KMS-11 (cell line): ENCODE results near the gene PYCR2.
A peak's percentile ranks its signal among the peaks of the same experiment; 100 is the strongest.

Experiments
- H2AFZ ChIP-seq: fragments of 200-600 bp; sonication (generic); 2 replicates; pipeline ENCODE4 v1.6.1; 2016; ENCODE audit warnings: antibody characterized with exemption, mixed run types, low read depth
- H3K27ac ChIP-seq: fragments of 200-600 bp; sonication (generic); 2 replicates; pipeline ENCODE4 v1.6.1; 2016; ENCODE audit warnings: mild to moderate bottlenecking, mixed run types
- H3K27me3 ChIP-seq: fragments of 200-600 bp; sonication (generic); 2 replicates; pipeline ENCODE4 v1.6.1; 2017; ENCODE audit warnings: mild to moderate bottlenecking, low read depth, mixed run types, moderate library complexity; ENCODE audit not compliant: insufficient read depth
- H3K36me3 ChIP-seq: fragments of 200-600 bp; sonication (generic); 2 replicates; pipeline ENCODE4 v1.6.1; 2017; ENCODE audit warnings: mild to moderate bottlenecking, mixed run types; ENCODE audit not compliant: insufficient read depth
- H3K4me1 ChIP-seq: fragments of 200-600 bp; sonication (generic); 2 replicates; pipeline ENCODE4 v1.6.1; 2016; ENCODE audit warnings: mild to moderate bottlenecking, low read depth, mixed run types; ENCODE audit not compliant: poor library complexity, severe bottlenecking
- H3K4me2 ChIP-seq: fragments of 200-600 bp; sonication (generic); 2 replicates; pipeline ENCODE4 v1.7.0; 2016; ENCODE audit warnings: mild to moderate bottlenecking, mixed run types
- H3K4me3 ChIP-seq: fragments of 200-600 bp; sonication (generic); IDR thresholded peaks from 2 replicates; pipeline ENCODE4 v1.6.1; 2017; ENCODE audit warnings: low read depth, low read length, mixed read lengths; ENCODE audit not compliant: insufficient read depth
- H3K79me2 ChIP-seq: fragments of 200-600 bp; sonication (generic); 2 replicates; pipeline ENCODE4 v1.6.1; 2016; ENCODE audit warnings: low read depth, mixed run types; ENCODE audit not compliant: insufficient read depth
- H3K9ac ChIP-seq: fragments of 200-600 bp; sonication (generic); 2 replicates; pipeline ENCODE4 v1.6.1; 2016; ENCODE audit warnings: mild to moderate bottlenecking, mixed run types
- H4K20me1 ChIP-seq: fragments of 200-600 bp; sonication (generic); 2 replicates; pipeline ENCODE4 v1.6.1; 2016; ENCODE audit warnings: mild to moderate bottlenecking, mixed run types; ENCODE audit not compliant: insufficient read depth
- TF ChIP-seq, protein P1 (sequence below): fragments of 200-600 bp; sonication (generic); conservative IDR thresholded peaks from 2 replicates; pipeline ENCODE4 v1.6.1; 2017; ENCODE audit warnings: low read depth, mild to moderate bottlenecking, antibody characterized with exemption, low read length, moderate library complexity, mixed read lengths

Gene PYCR2

GRCh38 chr1:225880222-225880588, 43.8 kb downstream of the PYCR2 start:
- Histone ChIP-seq H3K36me3 (no peaks in the 10 kb centered on the region), H3K4me3 (no peak overlapping the region), H2AFZ (no peak overlapping the region), H3K9ac (peak overlapping the region; percentile 77; the same call in 1 of the 2 replicates), H3K27me3 (no peaks in the 10 kb centered on the region), H3K4me1 (peaks cover 70% of the 10 kb centered on the region), H4K20me1 (no peaks in the 10 kb centered on the region), H3K4me2 (peak overlapping the region; percentile 90), H3K79me2 (peaks cover 30% of the 10 kb centered on the region; the same call in 1 of the 2 replicates), H3K27ac (peak overlapping the region; percentile 82)
- TF ChIP-seq, protein P1, sequence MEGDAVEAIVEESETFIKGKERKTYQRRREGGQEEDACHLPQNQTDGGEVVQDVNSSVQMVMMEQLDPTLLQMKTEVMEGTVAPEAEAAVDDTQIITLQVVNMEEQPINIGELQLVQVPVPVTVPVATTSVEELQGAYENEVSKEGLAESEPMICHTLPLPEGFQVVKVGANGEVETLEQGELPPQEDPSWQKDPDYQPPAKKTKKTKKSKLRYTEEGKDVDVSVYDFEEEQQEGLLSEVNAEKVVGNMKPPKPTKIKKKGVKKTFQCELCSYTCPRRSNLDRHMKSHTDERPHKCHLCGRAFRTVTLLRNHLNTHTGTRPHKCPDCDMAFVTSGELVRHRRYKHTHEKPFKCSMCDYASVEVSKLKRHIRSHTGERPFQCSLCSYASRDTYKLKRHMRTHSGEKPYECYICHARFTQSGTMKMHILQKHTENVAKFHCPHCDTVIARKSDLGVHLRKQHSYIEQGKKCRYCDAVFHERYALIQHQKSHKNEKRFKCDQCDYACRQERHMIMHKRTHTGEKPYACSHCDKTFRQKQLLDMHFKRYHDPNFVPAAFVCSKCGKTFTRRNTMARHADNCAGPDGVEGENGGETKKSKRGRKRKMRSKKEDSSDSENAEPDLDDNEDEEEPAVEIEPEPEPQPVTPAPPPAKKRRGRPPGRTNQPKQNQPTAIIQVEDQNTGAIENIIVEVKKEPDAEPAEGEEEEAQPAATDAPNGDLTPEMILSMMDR, result no peak

DNA sequence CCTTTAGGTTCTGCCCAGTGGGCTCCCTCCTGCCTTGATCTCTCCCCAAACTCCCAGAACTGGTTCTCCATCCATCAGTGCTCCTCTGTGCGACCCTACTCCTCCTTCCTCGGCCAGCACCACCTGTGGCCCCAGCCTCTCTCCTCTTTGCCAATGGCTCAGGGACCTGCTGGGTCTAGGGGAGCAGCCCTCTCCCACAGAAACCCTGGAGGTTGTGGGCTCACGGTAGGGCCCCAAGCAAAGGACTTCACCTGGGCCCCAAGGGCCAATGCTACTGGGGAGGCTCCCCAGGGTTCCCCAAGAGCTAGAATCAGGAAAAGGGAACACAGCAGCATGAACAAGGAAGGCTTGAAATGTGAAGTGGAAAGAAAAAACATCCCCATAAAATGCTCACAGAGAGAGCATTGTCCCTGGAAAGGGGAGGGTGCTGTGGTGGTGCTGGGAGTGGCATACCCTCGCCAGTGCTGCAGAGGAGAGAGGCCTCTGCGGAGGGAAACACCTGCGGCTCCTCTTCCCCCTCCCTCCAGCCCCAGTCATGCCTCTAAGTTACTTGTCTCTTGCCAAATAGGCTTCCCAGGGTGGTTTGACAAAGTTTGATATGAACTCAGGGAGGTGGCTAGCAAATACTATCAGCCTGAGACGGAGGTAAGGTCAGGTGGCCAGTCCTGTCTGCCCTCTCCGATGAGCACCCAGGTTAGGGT, 44.4 kb downstream of the PYCR2 start:
- peaks cover 30% of the 10 kb centered on the region; the same call in 1 of the 2 replicates for H3K79me2 ChIP-seq
- H3K9ac ChIP-seq, result peak overlapping the region; percentile 77; the same call in 1 of the 2 replicates
- no peak overlapping the region for H3K4me3 ChIP-seq
- peaks cover 70% of the 10 kb centered on the region for H3K4me1 ChIP-seq
- H3K27me3 ChIP-seq, result no peaks in the 10 kb centered on the region
- peak overlapping the region; percentile 82 for H3K27ac ChIP-seq
- H2AFZ ChIP-seq, result no peak overlapping the region
- TF ChIP-seq, protein P1, result no peak
- H4K20me1 ChIP-seq, result no peaks in the 10 kb centered on the region
- no peaks in the 10 kb centered on the region for H3K36me3 ChIP-seq
- H3K4me2 ChIP-seq, result peak overlapping the region; percentile 90

- peaks cover 30% of the 10 kb centered on the region; the same call in 1 of the 2 replicates for H3K79me2 ChIP-seq
- H2AFZ ChIP-seq, result no peak overlapping the region
- H3K36me3 ChIP-seq, result no peaks in the 10 kb centered on the region
- H3K9ac ChIP-seq, result no peak overlapping the region
- no peak overlapping the region for H3K4me3 ChIP-seq
- H4K20me1 ChIP-seq, result no peaks in the 10 kb centered on the region
- peak overlapping the region; percentile 7; the same call in 1 of the 2 replicates for H3K4me2 ChIP-seq
- no peaks in the 10 kb centered on the region for H3K27me3 ChIP-seq
- no peak overlapping the region for H3K27ac ChIP-seq
- TF ChIP-seq, protein P1, result no peak
- peaks cover 58% of the 10 kb centered on the region for H3K4me1 ChIP-seq
Observed at GRCh38 chr1:225878282-225878681, 45.8 kb downstream of the PYCR2 start.

GRCh38 chr1:225877580-225877979, 46.5 kb downstream of the PYCR2 start:
- peaks cover 30% of the 10 kb centered on the region; the same call in 1 of the 2 replicates for H3K79me2 ChIP-seq
- TF ChIP-seq, protein P1, result peak; percentile 59
- no peaks in the 10 kb centered on the region for H3K27me3 ChIP-seq
- no peak overlapping the region for H3K27ac ChIP-seq
- H3K4me2 ChIP-seq, result no peak overlapping the region
- no peak overlapping the region for H2AFZ ChIP-seq
- H3K36me3 ChIP-seq, result no peaks in the 10 kb centered on the region
- H3K4me1 ChIP-seq, result peaks cover 55% of the 10 kb centered on the region
- H4K20me1 ChIP-seq, result no peaks in the 10 kb centered on the region
- no peak overlapping the region for H3K4me3 ChIP-seq
- H3K9ac ChIP-seq, result no peak overlapping the region
